ENCODE measurements around the gene C11orf52.

Gene C11orf52

DNA sequence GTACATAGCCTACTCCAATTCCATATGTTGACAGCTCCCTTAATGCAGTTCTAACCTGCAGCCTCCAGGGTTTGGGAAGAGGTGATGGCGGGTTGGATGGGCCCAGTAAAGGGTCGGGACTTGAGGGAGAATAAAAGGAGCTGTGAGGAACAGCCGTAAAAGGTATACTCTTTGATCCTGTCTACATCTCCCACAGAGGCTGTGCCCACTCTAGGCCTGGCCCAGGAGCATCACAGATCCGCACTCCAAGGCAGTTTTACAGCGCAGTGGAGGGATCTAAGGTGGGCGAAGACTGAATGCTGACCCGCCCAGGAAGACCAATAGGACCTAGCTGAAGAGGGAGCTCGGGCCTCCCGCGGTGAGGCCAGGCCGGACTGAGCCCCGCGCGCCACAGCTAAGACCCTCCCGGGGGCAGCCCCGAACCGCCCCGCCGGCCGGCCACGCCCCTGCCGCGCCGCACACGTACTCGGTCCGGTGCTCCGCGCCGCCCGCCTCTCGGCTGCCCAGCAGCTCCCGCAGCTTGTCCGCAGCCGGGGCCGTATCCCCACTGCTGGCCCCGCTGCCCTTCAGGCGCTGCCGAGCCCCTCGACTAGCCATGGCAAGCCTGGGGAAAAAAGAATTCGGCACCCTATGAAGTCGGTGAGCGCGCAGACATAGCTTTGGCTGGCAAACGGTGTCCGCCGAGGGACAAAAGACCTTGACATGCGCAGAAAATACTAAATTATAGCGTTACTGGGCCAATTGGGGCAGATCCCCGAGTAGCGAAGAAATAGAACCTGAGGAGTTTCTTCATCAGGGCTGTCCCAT lies 47.6 kb upstream of the C11orf52 start, which contains the start of gene ALG9:
ALG9 (minus strand) TSS at position 696 of the 807 bp plus-strand sequence; CDS start at position 597, 99 bp downstream.
- peak; percentile 46 for TF ChIP-seq POLR2AphosphoS5 (IDR thresholded peaks at IDR 0.05; ENCODE audit: low read depth)
- peak; percentile 2 for TF ChIP-seq CTCF (IDR thresholded peaks at IDR 0.05; ENCODE audit: insufficient read depth, low read length)
- no peak for TF ChIP-seq GABPA (IDR thresholded peaks at IDR 0.05; ENCODE audit: low read depth)
- TF ChIP-seq SPI1 (IDR thresholded peaks at IDR 0.05; ENCODE audit: borderline replicate concordance, low read depth): no peak
- TF ChIP-seq REST (IDR thresholded peaks at IDR 0.05; ENCODE audit: insufficient replicate concordance, low read depth): no peak
- DNase-seq (ENCODE audit: low read depth in 1 of 2, low spot score in 1 of 2): peak; percentile 51 to 81
- Histone ChIP-seq H3K27ac (replicated peaks) (peak within 1 kb of the TSS; percentile 68), H3K4me3 (replicated peaks; ENCODE audit: insufficient read depth, low read length) (peak within 1 kb of the TSS; percentile 68), H3K27me3 (ENCODE audit: insufficient read depth, poor library complexity, severe bottlenecking) (no peaks in the 10 kb centered on the region)

DNA sequence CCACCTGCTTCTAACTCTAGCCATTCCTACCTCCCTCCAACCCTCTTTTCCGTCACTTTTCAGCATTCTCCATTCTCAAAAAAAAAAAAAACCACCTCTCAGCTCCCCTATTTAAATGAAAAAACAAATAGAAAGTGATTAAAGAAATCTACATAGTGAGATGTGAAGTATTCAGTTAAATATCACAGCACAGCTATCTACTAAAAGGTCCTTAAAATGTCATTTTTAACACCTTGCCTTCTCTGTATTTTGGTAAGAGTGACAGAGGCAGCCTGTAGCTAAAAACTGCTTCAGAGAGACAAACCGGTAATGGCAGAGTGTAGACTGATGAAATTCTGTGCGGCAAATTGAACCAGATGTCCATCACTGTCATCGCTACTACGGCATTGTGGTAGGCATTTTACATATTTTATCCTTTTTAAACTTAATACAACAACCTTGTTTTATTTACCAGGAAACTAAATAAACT lies 47.0 kb upstream of the C11orf52 start:
- TF ChIP-seq POLR2AphosphoS5 (IDR thresholded peaks at IDR 0.05; ENCODE audit: low read depth): no peak
- TF ChIP-seq CTCF (IDR thresholded peaks at IDR 0.05; ENCODE audit: insufficient read depth, low read length): no peak
- TF ChIP-seq GABPA (IDR thresholded peaks at IDR 0.05; ENCODE audit: low read depth): no peak
- TF ChIP-seq SPI1 (IDR thresholded peaks at IDR 0.05; ENCODE audit: borderline replicate concordance, low read depth): no peak
- TF ChIP-seq REST (IDR thresholded peaks at IDR 0.05; ENCODE audit: insufficient replicate concordance, low read depth): no peak
- Histone ChIP-seq H3K4me3 (replicated peaks; ENCODE audit: insufficient read depth, low read length) (peak overlapping the region; percentile 68), H3K27me3 (ENCODE audit: insufficient read depth, poor library complexity, severe bottlenecking) (no peaks in the 10 kb centered on the region), H3K27ac (replicated peaks) (peak overlapping the region; percentile 68)
- DNase-seq (ENCODE audit: low read depth in 1 of 2, low spot score in 1 of 2): no peak

DNA sequence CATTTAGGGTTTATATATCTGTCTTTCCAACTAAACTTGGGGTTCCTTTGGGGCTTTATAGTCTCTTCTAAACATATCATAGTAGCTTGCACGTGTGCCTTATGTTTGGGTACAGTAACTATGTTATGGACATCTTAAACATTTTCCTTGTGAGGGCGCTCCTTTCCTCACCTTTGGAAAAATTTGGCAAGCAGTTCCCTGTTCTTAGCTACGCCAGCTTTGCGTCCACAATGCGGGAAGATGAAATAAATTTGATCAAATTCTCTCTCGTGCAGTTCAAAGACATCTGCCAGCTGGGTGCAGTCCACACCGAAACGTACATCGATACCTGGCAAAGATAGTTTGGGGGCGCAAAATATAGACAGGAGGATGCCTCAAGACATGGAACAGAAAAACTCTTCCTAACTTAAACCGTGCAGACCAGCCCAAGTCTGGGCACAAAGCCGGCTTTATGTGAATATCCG lies 40.3 kb upstream of the C11orf52 start:
- peak in 1 of 2 experiments; percentile 17 for DNase-seq (ENCODE audit: low read depth in 1 of 2, low spot score in 1 of 2)
- Histone ChIP-seq H3K27me3 (ENCODE audit: insufficient read depth, poor library complexity, severe bottlenecking) (no peaks in the 10 kb centered on the region), H3K4me3 (replicated peaks; ENCODE audit: insufficient read depth, low read length) (peak overlapping the region; percentile 71), H3K27ac (replicated peaks) (peak overlapping the region; percentile 93)
- TF ChIP-seq CTCF (IDR thresholded peaks at IDR 0.05; ENCODE audit: insufficient read depth, low read length) (no peak), SPI1 (IDR thresholded peaks at IDR 0.05; ENCODE audit: borderline replicate concordance, low read depth) (peak; percentile 3; the same call in 1 of the 2 replicates), REST (IDR thresholded peaks at IDR 0.05; ENCODE audit: insufficient replicate concordance, low read depth) (peak; percentile 22), GABPA (IDR thresholded peaks at IDR 0.05; ENCODE audit: low read depth) (no peak)

Measured in HL-60 (cell line).